H9 (cell line): ENCODE data around the gene UTP11. TPM values are rescaled to one million over a fixed set of nuclear protein-coding genes. Genes with fewer than 3 reads are reported as not detected.
A peak's percentile ranks its signal among the peaks of the same experiment; 100 is the strongest.

Source experiments
- DNase-seq: peaks from one replicate; pipeline ENCODE4 v3.0.0-alpha.2; 2017
- H2AFZ ChIP-seq: one replicate; pipeline ENCODE4 v1.6.1; 2013; ENCODE audit warnings: mild to moderate bottlenecking, low read length, control low read depth, moderate library complexity
- H2AK5ac ChIP-seq: 2 replicates; pipeline ENCODE4 v1.6.1; 2013; ENCODE audit warnings: low read length, control low read depth, mixed read lengths; ENCODE audit not compliant: insufficient read length
- H2BK120ac ChIP-seq: one replicate; pipeline ENCODE4 v1.6.1; 2013; ENCODE audit warnings: low read depth, mild to moderate bottlenecking, low read length, control low read depth, inconsistent platforms; ENCODE audit not compliant: poor library complexity, severe bottlenecking
- H2BK12ac ChIP-seq: 2 replicates; pipeline ENCODE4 v1.6.1; 2013; ENCODE audit warnings: low read length, control low read depth, mixed read lengths, low read depth; ENCODE audit not compliant: insufficient read length
- H2BK15ac ChIP-seq: 2 replicates; pipeline ENCODE4 v1.6.1; 2013; ENCODE audit warnings: low read depth, low read length, control low read depth
- H2BK20ac ChIP-seq: one replicate; pipeline ENCODE4 v1.6.1; 2013; ENCODE audit warnings: low read depth, mild to moderate bottlenecking, low read length, control low read depth, inconsistent platforms; ENCODE audit not compliant: poor library complexity, severe bottlenecking
- H2BK5ac ChIP-seq: 2 replicates; pipeline ENCODE4 v1.6.1; 2013; ENCODE audit warnings: low read length, control low read depth, mixed read lengths; ENCODE audit not compliant: insufficient read length
- H3K14ac ChIP-seq: 2 replicates; pipeline ENCODE4 v1.6.1; 2013; ENCODE audit warnings: low read length, control low read depth; ENCODE audit not compliant: insufficient read depth
- H3K18ac ChIP-seq: 2 replicates; pipeline ENCODE4 v1.6.1; 2013; ENCODE audit warnings: low read depth, mild to moderate bottlenecking, mixed read lengths, low read length, control low read depth; ENCODE audit not compliant: insufficient read length
- H3K23ac ChIP-seq: 2 replicates; pipeline ENCODE4 v1.6.1; 2013; ENCODE audit warnings: low read length, control low read depth, mixed read lengths, low read depth; ENCODE audit not compliant: insufficient read length
- H3K23me2 ChIP-seq: 2 replicates; pipeline ENCODE4 v1.6.1; 2013; ENCODE audit warnings: low read depth, mild to moderate bottlenecking, mixed read lengths, low read length, control low read depth; ENCODE audit not compliant: insufficient read length, poor library complexity, severe bottlenecking
- H3K27ac ChIP-seq: 2 replicates; pipeline ENCODE4 v1.5.1; 2013; ENCODE audit warnings: low read length, control low read depth, mixed read lengths, low read depth; ENCODE audit not compliant: insufficient read length
- H3K27me3 ChIP-seq: 2 replicates; pipeline ENCODE4 v1.6.1; 2013; ENCODE audit warnings: low read length, control low read depth, inconsistent platforms; ENCODE audit not compliant: insufficient read depth
- H3K4ac ChIP-seq: 2 replicates; pipeline ENCODE4 v1.6.1; 2013; ENCODE audit warnings: low read depth, mild to moderate bottlenecking, control low read depth, inconsistent platforms, low read length, moderate library complexity
- H3K4me1 ChIP-seq: 2 replicates; pipeline ENCODE4 v1.6.1; 2013; ENCODE audit warnings: low read length, control low read depth, inconsistent platforms; ENCODE audit not compliant: insufficient read depth
- H3K4me2 ChIP-seq: 2 replicates; pipeline ENCODE4 v1.6.1; 2013; ENCODE audit warnings: low read length, control low read depth, mixed read lengths; ENCODE audit not compliant: insufficient read length, insufficient read depth
- H3K56ac ChIP-seq: 2 replicates; pipeline ENCODE4 v1.6.1; 2013; ENCODE audit warnings: low read depth, mild to moderate bottlenecking, mixed read lengths, low read length, control low read depth; ENCODE audit not compliant: insufficient read length
- H3K79me1 ChIP-seq: 2 replicates; pipeline ENCODE4 v1.6.1; 2013; ENCODE audit warnings: low read depth, mild to moderate bottlenecking, moderate library complexity, low read length, control low read depth, inconsistent platforms; ENCODE audit not compliant: insufficient read depth, poor library complexity, severe bottlenecking
- H3K79me2 ChIP-seq: 2 replicates; pipeline ENCODE4 v1.6.1; 2013; ENCODE audit warnings: low read length, control low read depth, inconsistent platforms; ENCODE audit not compliant: insufficient read depth
- H3K9ac ChIP-seq: 2 replicates; pipeline ENCODE4 v1.6.1; 2013; ENCODE audit warnings: low read length, control low read depth, mixed read lengths; ENCODE audit not compliant: insufficient read length; ENCODE audit errors: extremely low read depth
- H3K9me3 ChIP-seq: one replicate; pipeline ENCODE4 v1.6.1; 2013; ENCODE audit warnings: low read depth, low read length, inconsistent platforms; ENCODE audit not compliant: control insufficient read depth
- H3T11ph ChIP-seq: one replicate; pipeline ENCODE4 v1.6.1; 2013; ENCODE audit warnings: mild to moderate bottlenecking, low read length, control low read depth, inconsistent platforms
- H4K20me1 ChIP-seq: one replicate; pipeline ENCODE4 v1.6.1; 2013; ENCODE audit not compliant: control insufficient read depth, insufficient read length, insufficient read depth
- H4K5ac ChIP-seq: 2 replicates; pipeline ENCODE4 v1.6.1; 2013; ENCODE audit warnings: low read depth, mild to moderate bottlenecking, mixed read lengths, low read length, control low read depth; ENCODE audit not compliant: insufficient read length
- H4K8ac ChIP-seq: replicated peaks from 2 replicates; pipeline ENCODE4 v1.6.1; 2013; ENCODE audit warnings: low read length, control low read depth, mixed read lengths, low read depth; ENCODE audit not compliant: insufficient read length
- H4K91ac ChIP-seq: 2 replicates; pipeline ENCODE4 v1.6.1; 2013; ENCODE audit warnings: low read depth, mild to moderate bottlenecking, moderate library complexity, mixed read lengths, low read length, control low read depth; ENCODE audit not compliant: insufficient read length
- H3K27ac Mint-ChIP-seq, 3 experiments: 2 replicates in 2 of 3; 3 replicates in 1 of 3; pipeline ENCODE4 v1.8.0; 2020 to 2021; ENCODE audit warnings: mixed read lengths in 3 of 3, mild to moderate bottlenecking in 1 of 3, moderate library complexity in 1 of 3
- H3K27me3 Mint-ChIP-seq: 2 replicates; pipeline ENCODE4 v1.8.0; 2021; ENCODE audit warnings: low read depth, mild to moderate bottlenecking, moderate library complexity, mixed read lengths
- H3K36me3 Mint-ChIP-seq, 3 experiments: 2 replicates in 2 of 3; 3 replicates in 1 of 3; pipeline ENCODE4 v1.8.0; 2020 to 2021; ENCODE audit warnings: low read depth in 3 of 3, mixed read lengths in 3 of 3; ENCODE audit not compliant: insufficient read depth in 1 of 3
- H3K4me1 Mint-ChIP-seq, 2 experiments: 2 replicates each; pipeline ENCODE4 v1.8.0; 2020; ENCODE audit warnings: mixed read lengths in 2 of 2
- H3K4me3 Mint-ChIP-seq, 2 experiments: 2 replicates in 1 of 2; 3 replicates in 1 of 2; pipeline ENCODE4 v1.8.0; 2020 to 2021; ENCODE audit warnings: mild to moderate bottlenecking in 2 of 2, mixed read lengths in 2 of 2, moderate library complexity in 1 of 2
- H3K9me3 Mint-ChIP-seq, 2 experiments: 2 replicates in 1 of 2; 3 replicates in 1 of 2; pipeline ENCODE4 v1.8.0; 2020; ENCODE audit warnings: mild to moderate bottlenecking in 2 of 2, mixed read lengths in 2 of 2, moderate library complexity in 1 of 2
- CTCF ChIP-seq: fragments of 200-600 bp; sonication (generic); conservative IDR thresholded peaks from 3 replicates; pipeline ENCODE4 v1.8.0; 2021; ENCODE audit warnings: antibody characterized with exemption, mild to moderate bottlenecking
- WGBS: extraction: QIAGEN DNeasy Blood & Tissue Kit; methylation state at CpG from one replicate; pipeline ENCODE4 v1.1.7; 2013; ENCODE audit warnings: missing lambda C conversion rate, low lambda C conversion rate, mixed read lengths; ENCODE audit not compliant: insufficient read length; ENCODE audit errors: extremely low coverage; 5-methylcytosine and 5-hydroxymethylcytosine counted together
- total RNA-seq: library from RNA; stranded (reverse); gene quantifications from 2 replicates; pipeline ENCODE4 v1.2.1, GENCODE V29; 2021

UTP11 gene
- total RNA-seq, 1 experiment from 2014 or later = 63.1 TPM

- Mint-ChIP-seq H3K9me3 (peaks cover 2 to 6% of the 10 kb centered on the region in 2 experiments; a peak in 3 of 5 replicates), H3K4me3 (peak overlapping the region; percentile 38 to 98), H3K27ac (no peak overlapping the region; a peak in 1 of 7 replicates), H3K36me3 (peaks cover 17 to 42% (median 35%) of the 10 kb centered on the region in 3 experiments), H3K4me1 (peaks cover 29 to 46% of the 10 kb centered on the region in 2 experiments), H3K27me3 (peaks cover 44% of the 10 kb centered on the region)
- H3K56ac ChIP-seq = no peak overlapping the region
- H2BK12ac ChIP-seq = no peak overlapping the region
- H2AFZ ChIP-seq = no peak overlapping the region
- no peak overlapping the region for H3K18ac ChIP-seq
- H3K27me3 ChIP-seq = peaks cover 10% of the 10 kb centered on the region; the same call in 1 of the 2 replicates
- H3K27ac ChIP-seq = no peak overlapping the region
- H3K23me2 ChIP-seq = peaks cover 22% of the 10 kb centered on the region
- H3K79me2 ChIP-seq = no peaks in the 10 kb centered on the region; the same call in 1 of the 2 replicates
- DNase-seq = no peak
- no CpG with 5 or more reads among the region's 12 CpGs for WGBS
- no peaks in the 10 kb centered on the region for H3K79me1 ChIP-seq
- H3K9me3 ChIP-seq = no peaks in the 10 kb centered on the region
- H2BK20ac ChIP-seq = no peak overlapping the region
- no peak overlapping the region for H2BK120ac ChIP-seq
- no peak overlapping the region for H3K23ac ChIP-seq
- H2BK15ac ChIP-seq = no peak overlapping the region
- H3K14ac ChIP-seq = no peak overlapping the region
- no peak for TF ChIP-seq CTCF
- no peak overlapping the region for H2BK5ac ChIP-seq
- H4K20me1 ChIP-seq = no peaks in the 10 kb centered on the region
- no peak overlapping the region for H4K8ac ChIP-seq
- peaks cover 1% of the 10 kb centered on the region; the same call in 1 of the 2 replicates for H3K4me1 ChIP-seq
- H3T11ph ChIP-seq = no peak overlapping the region
- no peak overlapping the region for H4K91ac ChIP-seq
- no peak overlapping the region for H4K5ac ChIP-seq
- H2AK5ac ChIP-seq = no peak overlapping the region
- H3K4me2 ChIP-seq = no peak overlapping the region
- no peak overlapping the region for H3K4ac ChIP-seq
- no peak overlapping the region for H3K9ac ChIP-seq
Measured at GRCh38 chr1:38043036-38043747, 30.7 kb downstream of the UTP11 start.
